ENCODE measurements around the gene RIMBP2.

The RIMBP2 gene

DNA sequence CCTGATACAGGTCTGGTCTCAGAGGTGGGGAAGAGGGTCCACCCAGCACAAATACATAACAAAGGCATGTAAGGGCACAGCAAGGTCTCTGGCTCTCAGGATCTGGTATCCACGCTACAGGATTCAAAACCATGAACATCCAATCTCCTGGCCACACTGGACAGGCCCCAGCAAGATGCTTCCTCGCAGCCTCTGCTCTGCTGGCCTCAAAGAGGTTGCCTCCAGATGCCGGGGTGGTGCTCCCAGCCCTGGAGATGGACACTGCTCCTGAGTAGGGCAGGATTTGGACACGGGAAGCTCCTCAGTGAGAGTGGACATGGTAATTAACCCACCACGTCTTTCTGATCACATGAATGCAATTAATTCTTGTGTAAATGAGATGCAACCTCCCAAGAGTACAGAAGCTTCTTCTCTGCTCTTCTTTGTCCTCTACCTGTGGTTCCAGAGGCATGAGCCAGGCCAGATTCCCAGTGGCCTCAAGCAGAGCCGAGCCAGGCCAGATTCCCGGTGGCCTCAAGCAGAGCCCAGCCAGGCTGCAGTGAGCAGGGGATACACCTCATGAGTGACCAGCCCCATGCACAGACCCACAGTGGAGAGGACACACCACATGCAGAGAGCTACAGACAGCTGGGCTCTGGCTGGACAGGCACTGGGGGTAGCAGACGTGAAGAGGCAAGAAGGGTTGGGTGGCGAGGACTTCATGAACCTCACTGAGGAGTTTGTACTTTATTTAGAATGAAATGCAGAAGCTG is 192.1 kb downstream of the RIMBP2 start:
- no peak for DNase-seq (ENCODE audit: low read depth in 1 of 2, low spot score in 1 of 2)
- in situ Hi-C loops (cut with HindIII; ENCODE audit: low pct_unique_long_range_greater_than_20kb, low sequenced_read_pairs) = no loop called here
- no peak for TF ChIP-seq JUND (IDR thresholded peaks at IDR 0.05; ENCODE audit: low read depth)

- DNase-seq (ENCODE audit: low read depth in 1 of 2, low spot score in 1 of 2) = no peak
- TF ChIP-seq JUND (IDR thresholded peaks at IDR 0.05; ENCODE audit: low read depth) = no peak
- in situ Hi-C loops (cut with HindIII; ENCODE audit: low pct_unique_long_range_greater_than_20kb, low sequenced_read_pairs) = no loop called here
Measured at GRCh38 chr12:130523208-130523607, 192.9 kb downstream of the RIMBP2 start.

- TF ChIP-seq JUND (IDR thresholded peaks at IDR 0.05; ENCODE audit: low read depth) = no peak
- in situ Hi-C loops (cut with HindIII; ENCODE audit: low pct_unique_long_range_greater_than_20kb, low sequenced_read_pairs) = no loop called here
Measured at GRCh38 chr12:130522244-130522834, 193.8 kb downstream of the RIMBP2 start.

GRCh38 chr12:130521375-130522124 is 194.5 kb downstream of the RIMBP2 start:
- no peak for TF ChIP-seq JUND (IDR thresholded peaks at IDR 0.05; ENCODE audit: low read depth)
- in situ Hi-C loops (cut with HindIII; ENCODE audit: low pct_unique_long_range_greater_than_20kb, low sequenced_read_pairs) = no loop called here
- DNase-seq (ENCODE audit: low read depth in 1 of 2, low spot score in 1 of 2) = no peak

More at GRCh38 chr12:130522244-130522834, 193.8 kb downstream of the RIMBP2 start:
- no peak for DNase-seq (ENCODE audit: low read depth in 1 of 2, low spot score in 1 of 2)

GRCh38 chr12:130520784-130521183 is 195.3 kb downstream of the RIMBP2 start:
- TF ChIP-seq JUND (IDR thresholded peaks at IDR 0.05; ENCODE audit: low read depth) = no peak
- DNase-seq (ENCODE audit: low read depth in 1 of 2, low spot score in 1 of 2) = no peak
- in situ Hi-C loops (cut with HindIII; ENCODE audit: low pct_unique_long_range_greater_than_20kb, low sequenced_read_pairs) = no loop called here

- in situ Hi-C loops (cut with HindIII; ENCODE audit: low pct_unique_long_range_greater_than_20kb, low sequenced_read_pairs) = no loop called here
- no peak for DNase-seq (ENCODE audit: low read depth in 1 of 2, low spot score in 1 of 2)
- TF ChIP-seq JUND (IDR thresholded peaks at IDR 0.05; ENCODE audit: low read depth) = no peak
Measured at GRCh38 chr12:130517588-130517987, 198.5 kb downstream of the RIMBP2 start.

GRCh38 chr12:130514149-130514551 is 201.9 kb downstream of the RIMBP2 start:
- TF ChIP-seq JUND (IDR thresholded peaks at IDR 0.05; ENCODE audit: low read depth) = no peak
- no peak for DNase-seq (ENCODE audit: low read depth in 1 of 2, low spot score in 1 of 2)
- in situ Hi-C loops (cut with HindIII; ENCODE audit: low pct_unique_long_range_greater_than_20kb, low sequenced_read_pairs) = no loop called here

GRCh38 chr12:130513556-130513955 is 202.5 kb downstream of the RIMBP2 start:
- in situ Hi-C loops (cut with HindIII; ENCODE audit: low pct_unique_long_range_greater_than_20kb, low sequenced_read_pairs) = no loop called here
- TF ChIP-seq JUND (IDR thresholded peaks at IDR 0.05; ENCODE audit: low read depth) = no peak
- DNase-seq (ENCODE audit: low read depth in 1 of 2, low spot score in 1 of 2) = no peak

DNA sequence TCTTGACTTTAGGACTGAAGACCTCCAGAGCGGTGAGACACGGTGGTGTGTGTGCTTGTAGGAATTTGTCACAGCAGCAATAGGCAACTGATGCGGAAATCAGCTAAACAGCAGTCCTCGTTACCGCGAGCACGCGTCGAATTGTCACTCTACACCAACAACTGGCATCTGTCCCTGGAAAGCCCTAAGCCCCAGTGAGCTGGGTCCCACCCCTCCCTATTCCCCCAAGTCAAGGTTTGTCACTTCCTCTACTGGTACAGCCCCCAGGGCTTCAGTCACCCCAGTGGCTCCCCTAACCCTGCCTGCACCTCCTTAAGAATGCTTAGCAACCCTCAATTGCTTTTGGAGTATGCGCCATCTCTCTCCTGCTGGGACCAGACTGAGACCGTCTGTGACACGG is 204.8 kb downstream of the RIMBP2 start:
- in situ Hi-C loops (cut with HindIII; ENCODE audit: low pct_unique_long_range_greater_than_20kb, low sequenced_read_pairs) = no loop called here
- DNase-seq (ENCODE audit: low read depth in 1 of 2, low spot score in 1 of 2) = no peak
- no peak for TF ChIP-seq JUND (IDR thresholded peaks at IDR 0.05; ENCODE audit: low read depth)

- TF ChIP-seq JUND (IDR thresholded peaks at IDR 0.05; ENCODE audit: low read depth) = no peak
- no peak for DNase-seq (ENCODE audit: low read depth in 1 of 2, low spot score in 1 of 2)
- in situ Hi-C loops (cut with HindIII; ENCODE audit: low pct_unique_long_range_greater_than_20kb, low sequenced_read_pairs) = no loop called here
Measured at GRCh38 chr12:130509454-130509853, 206.6 kb downstream of the RIMBP2 start.

DNA sequence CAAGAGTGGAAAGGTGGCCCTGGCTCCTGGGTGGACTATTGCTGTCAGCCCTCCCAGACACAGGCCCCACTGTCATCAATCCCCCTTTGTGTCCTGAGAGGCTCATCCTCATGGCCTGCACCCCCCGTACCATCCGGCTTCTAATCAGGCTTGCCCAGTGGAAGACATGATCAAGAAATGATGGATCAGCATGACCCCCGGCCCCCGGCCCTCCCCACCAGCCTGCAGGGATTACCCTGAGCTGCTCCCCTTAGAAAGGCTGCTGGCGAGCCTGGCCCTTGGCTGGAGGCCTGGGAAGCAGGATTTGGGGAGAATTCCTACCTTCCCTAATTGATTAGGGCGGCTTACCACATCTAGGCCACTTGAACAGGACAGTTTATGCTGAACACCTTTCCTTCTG is 207.3 kb downstream of the RIMBP2 start:
- no peak for TF ChIP-seq JUND (IDR thresholded peaks at IDR 0.05; ENCODE audit: low read depth)
- DNase-seq (ENCODE audit: low read depth in 1 of 2, low spot score in 1 of 2) = no peak
- in situ Hi-C loops (cut with HindIII; ENCODE audit: low pct_unique_long_range_greater_than_20kb, low sequenced_read_pairs) = no loop called here

- in situ Hi-C loops (cut with HindIII; ENCODE audit: low pct_unique_long_range_greater_than_20kb, low sequenced_read_pairs) = no loop called here
- TF ChIP-seq JUND (IDR thresholded peaks at IDR 0.05; ENCODE audit: low read depth) = no peak
- no peak for DNase-seq (ENCODE audit: low read depth in 1 of 2, low spot score in 1 of 2)
Measured at GRCh38 chr12:130508318-130508717, 207.8 kb downstream of the RIMBP2 start.

GRCh38 chr12:130506844-130507243 is 209.3 kb downstream of the RIMBP2 start:
- no peak for DNase-seq (ENCODE audit: low read depth in 1 of 2, low spot score in 1 of 2)
- TF ChIP-seq JUND (IDR thresholded peaks at IDR 0.05; ENCODE audit: low read depth) = no peak
- in situ Hi-C loops (cut with HindIII; ENCODE audit: low pct_unique_long_range_greater_than_20kb, low sequenced_read_pairs) = no loop called here

All from T47D (cell line).